HG03378 (cell line): Measurements from ENCODE around the gene CSNK1G2.
"Not testable (repeated sequence)": the region's sequence is repeated elsewhere in the genome, so short reads cannot be mapped to it uniquely, and the experiment has no call there.

Experiments used
- ATAC-seq: cut with Tn5 transposase; IDR thresholded peaks from one replicate; pipeline ENCODE4 v1.9.1; 2021; ENCODE audit warnings: mild to moderate bottlenecking, moderate library complexity; ENCODE audit not compliant: unreplicated experiment

CSNK1G2 gene

GRCh38 chr19:1986357-1987162 is 45.6 kb downstream of the CSNK1G2 start:
- ATAC-seq = no peak

- no peak for ATAC-seq
These were observed 46.5 kb downstream of the CSNK1G2 start for GRCh38 chr19:1987197-1988187.

GRCh38 chr19:1988464-1988863 is 47.5 kb downstream of the CSNK1G2 start:
- not testable (repeated sequence) for ATAC-seq

- ATAC-seq = no peak
These were observed 48.7 kb downstream of the CSNK1G2 start for GRCh38 chr19:1989513-1990229.

GRCh38 chr19:1990230-1991017 is 49.5 kb downstream of the CSNK1G2 start:
- ATAC-seq = no peak

- no peak for ATAC-seq
These were observed 50.3 kb downstream of the CSNK1G2 start for GRCh38 chr19:1991018-1991913.

- ATAC-seq = no peak
These were observed 51.8 kb downstream of the CSNK1G2 start for GRCh38 chr19:1992759-1993260.

GRCh38 chr19:1997353-1998233 is 56.6 kb downstream of the CSNK1G2 start:
- ATAC-seq = no peak

GRCh38 chr19:1998712-1999708 is 58.0 kb downstream of the CSNK1G2 start:
- no peak for ATAC-seq

- no peak for ATAC-seq
These were observed 59.0 kb downstream of the CSNK1G2 start for GRCh38 chr19:1999856-2000515.

- no peak for ATAC-seq
These were observed 62.9 kb downstream of the CSNK1G2 start for GRCh38 chr19:2003874-2004273.

- no peak for ATAC-seq
These were observed 69.2 kb downstream of the CSNK1G2 start for GRCh38 chr19:2010135-2010668.

GRCh38 chr19:2011169-2011568 is 70.2 kb downstream of the CSNK1G2 start:
- ATAC-seq = no peak

- no peak for ATAC-seq
These were observed 72.1 kb downstream of the CSNK1G2 start for GRCh38 chr19:2012941-2013682.

GRCh38 chr19:2013683-2013961 is 72.7 kb downstream of the CSNK1G2 start:
- ATAC-seq = no peak

- ATAC-seq = no peak
These were observed 73.2 kb downstream of the CSNK1G2 start for GRCh38 chr19:2014131-2014571.
